Activated gamma-delta T cell (primary cell): ENCODE results near the gene TP63.

ENCODE experiments used
- DNase-seq: peaks from one replicate; lab custom pipeline; 2025; lab: John Stamatoyannopoulos, UW

TP63 gene

DNA sequence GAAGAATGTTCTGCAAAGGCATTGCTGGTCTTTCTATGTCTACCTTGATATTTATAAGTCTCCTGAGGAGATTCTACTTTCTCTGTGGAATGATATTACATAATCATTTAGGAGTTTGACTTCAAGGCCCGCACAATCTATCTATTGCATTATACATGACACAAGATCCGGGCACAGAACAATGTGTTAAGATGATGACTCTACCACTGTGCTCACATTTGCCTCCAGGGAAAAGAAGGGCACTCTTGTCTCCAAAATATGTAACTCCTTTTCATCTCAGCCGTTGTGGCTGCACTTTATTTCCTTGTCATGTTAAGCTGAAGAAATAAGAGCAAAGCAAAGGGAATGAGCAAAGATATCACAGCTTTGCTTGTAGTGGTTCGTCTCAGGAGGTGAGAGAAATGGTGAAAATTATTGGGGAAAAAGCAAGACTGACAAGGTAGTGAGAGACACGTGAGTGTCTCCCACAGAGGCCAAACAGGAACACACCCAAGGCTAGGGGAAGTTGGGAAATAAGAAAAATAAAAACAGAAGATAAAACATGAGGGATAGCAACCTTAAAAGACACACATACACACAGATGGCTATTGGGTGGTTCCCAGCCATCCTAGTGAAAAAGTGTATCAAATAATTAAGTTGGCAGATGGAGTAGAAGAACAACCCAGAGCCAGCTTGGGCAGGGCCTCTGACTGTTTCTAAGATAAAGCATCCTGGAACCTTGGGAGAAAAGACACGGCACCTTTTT, 305.2 kb downstream of the TP63 start:
- no peak for DNase-seq

GRCh38 chr3:189937302-189938127, 306.3 kb downstream of the TP63 start:
- DNase-seq: no peak

- no peak for DNase-seq
These were observed 309.9 kb downstream of the TP63 start for GRCh38 chr3:189941125-189941524.

- no peak for DNase-seq
These were observed 310.5 kb downstream of the TP63 start for GRCh38 chr3:189941679-189942078.

DNA sequence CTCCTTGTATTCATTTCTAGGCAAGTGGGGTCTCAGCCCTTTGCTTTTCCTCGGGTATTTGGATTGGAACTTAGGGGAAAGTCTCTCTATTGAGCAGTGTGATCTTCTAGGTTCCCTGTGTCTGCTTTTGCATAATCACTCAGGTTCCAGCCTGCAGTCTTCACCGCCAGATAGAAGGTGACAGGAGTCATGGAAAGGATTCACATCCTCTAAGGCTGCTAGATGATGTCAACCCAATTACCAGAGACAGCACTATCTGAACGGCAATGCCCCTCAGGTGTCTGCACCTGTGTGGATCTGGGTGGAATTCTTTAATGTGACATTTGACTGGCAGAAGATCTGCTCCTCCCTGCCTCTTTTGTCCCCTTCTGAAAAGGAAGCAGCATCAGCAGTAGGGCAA, 311.8 kb downstream of the TP63 start:
- no peak for DNase-seq

DNA sequence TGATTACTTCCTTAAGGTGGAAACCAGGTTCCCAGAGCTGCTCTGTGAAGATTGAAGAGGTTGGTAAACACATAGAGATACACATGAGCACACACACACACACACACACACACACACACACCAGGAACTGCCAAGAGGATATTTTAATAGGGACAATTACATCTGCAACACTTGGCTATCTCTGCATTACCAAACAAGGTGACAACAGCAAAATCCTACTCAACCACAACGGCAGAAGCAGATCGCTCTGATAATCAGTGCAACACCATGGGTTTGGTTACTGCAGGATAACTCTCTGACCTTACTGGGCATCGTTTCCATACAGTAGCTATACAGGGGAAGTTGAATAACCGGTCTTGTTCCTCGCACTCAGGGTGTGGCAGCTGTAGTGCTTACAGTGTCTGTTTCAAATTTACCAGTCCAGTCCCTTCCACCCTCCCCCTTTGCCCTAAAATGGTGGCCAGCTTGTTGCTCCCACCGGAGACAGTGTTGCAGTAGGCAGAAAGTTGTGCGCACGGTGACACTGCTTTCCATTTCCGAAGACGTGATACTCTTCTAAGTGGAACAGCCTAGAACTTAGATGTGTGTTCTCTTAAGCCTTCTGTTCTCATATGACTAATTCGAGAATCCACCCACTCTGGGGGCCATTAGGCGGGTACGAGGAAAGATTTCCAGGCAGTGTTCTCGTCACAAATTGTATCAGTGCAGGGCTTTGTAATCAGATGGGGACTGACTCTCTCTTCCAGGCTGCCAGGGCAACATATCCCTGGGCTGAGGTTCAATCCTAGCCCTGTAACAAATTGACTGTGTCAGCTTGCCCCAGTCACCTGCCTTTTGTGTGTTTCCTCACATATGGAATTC, 313.3 kb downstream of the TP63 start:
- no peak for DNase-seq

DNA sequence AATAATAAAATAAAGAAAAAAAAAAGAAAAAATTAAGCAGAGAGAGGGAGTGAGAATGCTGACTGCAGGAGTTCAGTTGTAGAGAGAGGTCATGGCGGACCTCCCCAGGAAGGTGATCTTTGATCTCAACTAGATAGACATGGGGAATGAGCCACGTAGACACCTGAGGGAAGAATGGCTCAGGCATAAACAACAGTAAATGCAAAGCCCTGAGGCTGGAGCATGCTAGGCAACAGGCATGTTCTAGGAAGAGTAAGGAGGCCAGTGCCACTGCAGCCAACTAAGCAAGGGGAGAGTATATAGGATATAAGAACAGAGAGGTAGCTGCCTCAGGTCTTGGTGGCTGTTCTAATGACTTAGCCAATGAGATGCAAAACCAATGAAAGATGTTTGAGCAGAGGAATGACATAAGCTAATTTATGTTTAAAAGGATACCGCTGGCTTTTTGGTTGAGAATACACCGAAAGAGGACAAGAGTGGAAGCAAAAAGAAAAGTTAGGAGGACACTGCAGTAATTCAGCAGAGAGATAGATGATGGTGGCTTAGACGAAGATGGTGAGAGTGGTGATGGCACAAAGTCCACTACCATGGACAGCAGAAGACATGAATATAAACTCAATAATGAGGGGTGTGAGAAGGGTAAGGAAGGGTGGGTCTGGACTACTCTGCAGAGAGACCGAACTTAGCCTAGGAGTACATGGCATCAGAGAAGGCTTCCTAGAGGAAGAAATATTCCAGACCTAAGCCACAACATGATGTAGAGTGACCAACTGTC, 314.9 kb downstream of the TP63 start:
- no peak for DNase-seq
